SJCRH30 (cell line): ENCODE measurements around the gene SLC25A19. TPM values are rescaled to one million over a fixed set of nuclear protein-coding genes. Genes with fewer than 3 reads are reported as not detected.
A peak's percentile ranks its signal among the peaks of the same experiment; 100 is the strongest.
"Not testable (repeated sequence)": the region's sequence is repeated elsewhere in the genome, so short reads cannot be mapped to it uniquely, and the experiment has no call there.

Experiments
- DNase-seq, 2 experiments: peaks; one replicate each; pipeline ENCODE4 v3.0.0-alpha.2; 2015 to 2020
- H3K27ac ChIP-seq: fragments of 250-450 bp; sonication (Bioruptor Pico); 2 replicates; pipeline ENCODE4 v1.5.1; 2020; ENCODE audit warnings: mild to moderate bottlenecking, moderate library complexity
- H3K27me3 ChIP-seq: fragments of 250-450 bp; sonication (Bioruptor Pico); 2 replicates; pipeline ENCODE4 v1.5.1; 2020; ENCODE audit warnings: mild to moderate bottlenecking, moderate library complexity
- H3K36me3 ChIP-seq: fragments of 250-450 bp; sonication (Bioruptor Pico); 2 replicates; pipeline ENCODE4 v1.5.1; 2020; ENCODE audit warnings: mild to moderate bottlenecking, moderate library complexity
- H3K4me1 ChIP-seq: fragments of 250-450 bp; sonication (Bioruptor Pico); 2 replicates; pipeline ENCODE4 v1.5.1; 2020; ENCODE audit warnings: mild to moderate bottlenecking, moderate library complexity
- H3K4me3 ChIP-seq: fragments of 250-450 bp; sonication (Bioruptor Pico); 2 replicates; pipeline ENCODE4 v1.5.1; 2020; ENCODE audit warnings: mild to moderate bottlenecking, moderate library complexity
- H3K9me3 ChIP-seq: fragments of 250-450 bp; sonication (Bioruptor Pico); replicated peaks from 2 replicates; pipeline ENCODE4 v1.5.1; 2020; ENCODE audit warnings: mild to moderate bottlenecking, moderate library complexity
- total RNA-seq: library from RNA; depleted of rRNA; stranded (reverse); fragments of >200 nt; shearing (Covaris generic); gene quantifications from 2 replicates; pipeline ENCODE4 v1.2.3, GENCODE V29; 2014

The SLC25A19 gene
- total RNA-seq, 1 experiment from 2014 or later = 18.7 TPM

DNA sequence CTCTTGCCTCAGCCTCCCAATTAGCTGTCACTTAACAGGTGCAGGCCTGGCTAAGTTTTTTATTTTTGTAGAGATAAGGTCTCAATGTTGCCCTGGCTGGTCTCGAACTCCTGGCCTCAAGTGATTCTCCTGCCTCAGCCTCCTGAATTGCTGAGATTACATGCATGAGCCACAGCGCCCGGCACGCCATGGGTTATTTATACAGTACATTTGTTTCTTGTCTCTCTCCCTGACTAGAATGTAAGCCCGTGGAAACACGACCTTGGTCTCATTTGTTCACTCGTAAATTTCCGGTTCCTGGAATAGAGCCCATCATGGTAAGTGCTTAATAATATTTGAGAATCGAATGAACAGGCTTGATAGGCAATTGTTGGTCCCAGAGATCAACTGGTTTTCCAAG lies 2.0 kb downstream of the SLC25A19 start:
- no peak for DNase-seq
- Histone ChIP-seq H3K27me3 (no peaks in the 10 kb centered on the region), H3K4me1 (no peaks in the 10 kb centered on the region; the same call in 1 of the 2 replicates)

GRCh38 chr17:75285123-75285522 lies 4.1 kb downstream of the SLC25A19 start:
- Histone ChIP-seq H3K9me3 (no peaks in the 10 kb centered on the region), H3K27ac (no peak overlapping the region), H3K4me1 (no peaks in the 10 kb centered on the region; the same call in 1 of the 2 replicates), H3K27me3 (no peaks in the 10 kb centered on the region), H3K36me3 (peaks cover 7% of the 10 kb centered on the region; the same call in 1 of the 2 replicates), H3K4me3 (no peak overlapping the region)
- no peak for DNase-seq

More for the DNA sequence above, 2.0 kb downstream of the SLC25A19 start:
- H3K9me3 ChIP-seq = no peaks in the 10 kb centered on the region
- no peak overlapping the region for H3K4me3 ChIP-seq
- 0 out of 2 replicates have a peak, but pooled peaks cover 3% of the 10 kb centered on the region for H3K36me3 ChIP-seq
- H3K27ac ChIP-seq = no peak overlapping the region

- not testable (repeated sequence) for H3K9me3 ChIP-seq, H3K4me3 ChIP-seq, H3K27me3 ChIP-seq, H3K27ac ChIP-seq, DNase-seq, H3K36me3 ChIP-seq
- H3K4me1 ChIP-seq = peaks cover 14% of the 10 kb centered on the region
Measured at GRCh38 chr17:75280189-75280588, 9.0 kb downstream of the SLC25A19 start.

DNA sequence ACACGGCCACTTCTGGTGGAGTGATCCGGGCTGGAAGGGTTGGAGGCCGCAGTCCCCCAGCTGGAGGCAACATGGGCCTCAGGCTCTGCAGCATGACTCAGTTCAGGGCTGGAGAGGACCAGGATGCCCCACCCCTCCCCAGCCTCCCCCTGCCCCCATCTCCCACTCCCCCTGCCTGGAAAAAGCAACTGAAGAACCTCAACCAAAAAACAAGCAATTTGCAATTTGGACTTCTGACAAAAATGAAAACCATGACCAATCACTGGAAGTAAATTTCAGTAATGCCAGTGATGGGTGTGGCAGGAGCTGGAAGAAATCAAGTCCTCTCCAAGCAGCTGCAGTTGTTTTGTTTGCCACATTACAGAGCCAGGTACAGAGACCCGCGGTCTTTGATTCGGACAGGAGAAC lies 11.6 kb downstream of the SLC25A19 start:
- peak; percentile 56 to 57 for DNase-seq
- H3K9me3 ChIP-seq = no peaks in the 10 kb centered on the region
- H3K4me3 ChIP-seq = no peak overlapping the region
- H3K27me3 ChIP-seq = no peaks in the 10 kb centered on the region
- peaks cover 4% of the 10 kb centered on the region; the same call in 1 of the 2 replicates for H3K36me3 ChIP-seq
- H3K27ac ChIP-seq = peak overlapping the region; percentile 64
- H3K4me1 ChIP-seq = peaks cover 14% of the 10 kb centered on the region

GRCh38 chr17:75273977-75274708 lies 15.1 kb downstream of the SLC25A19 start:
- Histone ChIP-seq H3K4me3 (no peak overlapping the region), H3K4me1 (peaks cover 17% of the 10 kb centered on the region), H3K9me3 (no peaks in the 10 kb centered on the region), H3K27me3 (no peaks in the 10 kb centered on the region), H3K36me3 (no peaks in the 10 kb centered on the region), H3K27ac (no peak overlapping the region)
- DNase-seq = no peak

GRCh38 chr17:75272848-75273184 lies 16.4 kb downstream of the SLC25A19 start:
- no peaks in the 10 kb centered on the region for H3K36me3 ChIP-seq
- no peaks in the 10 kb centered on the region for H3K27me3 ChIP-seq
- H3K9me3 ChIP-seq = no peaks in the 10 kb centered on the region
- no peak overlapping the region for H3K4me3 ChIP-seq
- H3K27ac ChIP-seq = no peak overlapping the region
- no peak for DNase-seq
- peaks cover 9% of the 10 kb centered on the region for H3K4me1 ChIP-seq

DNA sequence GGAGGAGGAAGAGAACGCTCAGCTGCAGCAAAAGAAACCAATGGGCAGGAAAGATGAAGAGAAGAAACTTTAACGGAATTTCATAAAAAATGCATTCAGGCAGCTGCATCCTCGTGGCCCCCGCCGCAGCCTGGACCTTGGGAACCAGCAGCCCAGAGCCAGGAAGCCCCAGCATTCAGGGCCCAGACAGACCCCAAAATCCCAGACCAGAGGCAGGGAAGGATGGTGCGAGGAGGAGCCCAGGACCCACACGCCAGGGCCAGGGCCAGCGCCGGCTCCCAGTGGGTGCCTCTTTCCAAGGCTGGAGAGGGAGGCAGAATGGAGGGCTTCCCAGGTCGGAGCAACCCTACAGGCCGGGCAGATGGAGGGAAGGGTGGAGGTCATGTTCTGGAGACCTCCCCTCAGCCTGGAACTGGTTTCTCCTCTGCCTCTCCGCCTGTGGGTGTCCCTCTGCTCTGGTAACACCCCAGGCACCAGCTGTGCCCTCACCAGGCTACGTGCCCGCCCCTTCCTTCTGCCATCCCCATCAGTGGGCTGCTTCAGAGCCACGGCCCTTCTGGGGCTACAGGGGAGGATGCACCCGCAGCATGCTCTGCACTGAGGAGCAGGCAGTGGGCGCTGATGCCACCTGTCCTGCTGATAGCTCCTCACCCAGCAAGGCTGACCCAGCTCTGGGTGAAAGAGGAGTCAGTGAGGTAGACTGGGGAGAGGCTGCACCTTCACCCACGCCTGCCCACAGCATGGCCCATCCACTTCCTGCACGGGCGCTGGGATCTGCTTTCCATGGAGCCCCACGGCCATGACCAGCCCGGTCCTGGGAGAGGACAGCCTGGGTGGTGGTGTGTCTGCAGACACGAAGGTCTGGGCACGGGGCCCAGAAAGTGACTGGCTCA lies 17.0 kb downstream of the SLC25A19 start:
- Histone ChIP-seq H3K4me3 (no peak overlapping the region), H3K27me3 (no peaks in the 10 kb centered on the region), H3K9me3 (no peaks in the 10 kb centered on the region), H3K4me1 (peaks cover 5% of the 10 kb centered on the region), H3K36me3 (no peaks in the 10 kb centered on the region), H3K27ac (no peak overlapping the region)
- no peak for DNase-seq

- H3K27ac ChIP-seq = no peak overlapping the region; the same call in 1 of the 2 replicates
- peak; percentile 70 to 87 for DNase-seq
- H3K4me1 ChIP-seq = peaks cover 3% of the 10 kb centered on the region; the same call in 1 of the 2 replicates
Measured at GRCh38 chr17:75271233-75271954, 17.8 kb downstream of the SLC25A19 start.

GRCh38 chr17:75270966-75271232 lies 18.3 kb downstream of the SLC25A19 start, which contains the start of gene MIF4GD:
MIF4GD (minus strand) TSS chr17:75271231; CDS start chr17:75270195, 1,036 bp downstream.
- Histone ChIP-seq H3K27ac (peak within 1 kb of the TSS; percentile 13; the same call in 1 of the 2 replicates), H3K4me1 (peaks cover 3% of the 10 kb centered on the region; the same call in 1 of the 2 replicates), H3K4me3 (peak within 1 kb of the TSS; percentile 83), H3K9me3 (no peaks in the 10 kb centered on the region), H3K27me3 (no peaks in the 10 kb centered on the region), H3K36me3 (peaks cover 5% of the 10 kb centered on the region)
- DNase-seq = no peak

More at GRCh38 chr17:75271233-75271954, 17.8 kb downstream of the SLC25A19 start:
- peaks cover under 1% of the 10 kb centered on the region; the same call in 1 of the 2 replicates for H3K36me3 ChIP-seq
- no peaks in the 10 kb centered on the region for H3K9me3 ChIP-seq
- H3K27me3 ChIP-seq = no peaks in the 10 kb centered on the region
- peak overlapping the region; percentile 83 for H3K4me3 ChIP-seq

DNA sequence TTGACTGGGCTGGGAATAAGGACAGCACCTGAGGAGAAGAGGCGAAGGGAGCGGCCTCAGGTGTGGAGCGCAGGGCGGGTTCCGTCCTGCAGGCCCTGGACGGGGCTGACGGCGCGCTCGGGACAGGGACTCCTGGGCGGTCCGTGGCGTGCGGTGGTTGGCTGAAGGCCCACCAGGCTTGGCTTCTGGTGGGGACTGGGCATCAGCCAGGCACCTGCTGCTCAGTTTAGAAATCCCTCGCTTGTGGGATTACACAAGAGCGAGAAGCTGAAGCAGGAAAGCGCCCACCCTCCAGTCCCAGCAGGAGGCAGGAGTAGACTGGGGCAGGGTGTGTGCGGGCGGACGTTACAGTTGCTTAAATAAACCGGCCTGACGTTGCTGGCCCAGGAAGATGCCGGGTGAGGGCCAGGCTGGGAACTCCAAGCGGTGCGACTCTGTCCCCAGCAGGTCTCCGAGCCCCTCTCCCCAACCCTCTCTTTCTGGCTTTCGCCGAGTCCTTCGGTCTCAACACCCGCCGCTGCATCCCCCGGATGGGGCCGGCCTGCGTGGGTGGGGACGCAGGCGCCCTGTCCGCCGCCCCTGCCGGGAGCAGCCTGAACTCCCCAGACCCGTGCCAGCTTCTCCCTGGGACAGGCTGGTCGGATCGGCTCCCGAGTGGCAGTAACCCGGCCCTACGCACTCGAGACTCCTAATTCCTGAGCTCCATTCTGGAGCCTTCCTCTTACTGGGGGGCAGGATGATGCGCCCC lies 18.8 kb downstream of the SLC25A19 start:
- peak; percentile 86 to 88 for DNase-seq
- Histone ChIP-seq H3K4me3 (peak overlapping the region; percentile 83), H3K27me3 (no peaks in the 10 kb centered on the region), H3K27ac (peak overlapping the region; percentile 13; the same call in 1 of the 2 replicates), H3K4me1 (peaks cover 3% of the 10 kb centered on the region; the same call in 1 of the 2 replicates), H3K9me3 (no peaks in the 10 kb centered on the region), H3K36me3 (peaks cover 10% of the 10 kb centered on the region)

GRCh38 chr17:75269844-75270217 lies 19.4 kb downstream of the SLC25A19 start:
- H3K4me1 ChIP-seq = peaks cover 3% of the 10 kb centered on the region; the same call in 1 of the 2 replicates
- H3K27me3 ChIP-seq = no peaks in the 10 kb centered on the region
- no peak overlapping the region for H3K27ac ChIP-seq
- H3K9me3 ChIP-seq = no peaks in the 10 kb centered on the region
- DNase-seq = no peak
- H3K4me3 ChIP-seq = peak overlapping the region; percentile 83
- peaks cover 12% of the 10 kb centered on the region for H3K36me3 ChIP-seq

GRCh38 chr17:75267411-75268232 lies 21.6 kb downstream of the SLC25A19 start:
- no peak for DNase-seq
- H3K4me1 ChIP-seq = peaks cover 3% of the 10 kb centered on the region; the same call in 1 of the 2 replicates
- H3K4me3 ChIP-seq = no peak overlapping the region
- no peaks in the 10 kb centered on the region for H3K27me3 ChIP-seq
- H3K9me3 ChIP-seq = no peaks in the 10 kb centered on the region
- no peak overlapping the region for H3K27ac ChIP-seq
- H3K36me3 ChIP-seq = peaks cover 21% of the 10 kb centered on the region

GRCh38 chr17:75267153-75267410 lies 22.2 kb downstream of the SLC25A19 start:
- H3K27ac ChIP-seq = no peak overlapping the region
- no peak overlapping the region for H3K4me3 ChIP-seq
- H3K4me1 ChIP-seq = peaks cover 5% of the 10 kb centered on the region; the same call in 1 of the 2 replicates
- peaks cover 21% of the 10 kb centered on the region for H3K36me3 ChIP-seq
- H3K27me3 ChIP-seq = no peaks in the 10 kb centered on the region
- no peaks in the 10 kb centered on the region for H3K9me3 ChIP-seq
- DNase-seq = no peak
